ENCODE measurements around the gene MRPL18. TPM values are rescaled to one million over a fixed set of nuclear protein-coding genes. Genes with fewer than 3 reads are reported as not detected.

Gene MRPL18
- total and polyA plus RNA-seq, 2 of the 4 experiments (the other 2 are of a cell fraction), result 53.4 to 56.8 TPM

GRCh38 chr6:159772196-159772595 lies 18.1 kb upstream of the MRPL18 start:
- Histone ChIP-seq H3K27me3 (ENCODE audit: control insufficient read depth, insufficient read depth, low read length) (no peaks in the 10 kb centered on the region), H3K4me2 (ENCODE audit: low read depth, low read length) (no peak overlapping the region), H3K18ac (ENCODE audit: low read depth, low read length) (no peak overlapping the region), H2BK120ac (ENCODE audit: low read depth, low read length) (no peak overlapping the region), H2AFZ (replicated peaks; ENCODE audit: low read length, poor library complexity) (no peak overlapping the region), H3K4me3 (ENCODE audit: insufficient read depth, low read depth, low read length) (no peak overlapping the region), H2AK5ac (ENCODE audit: low read depth, low read length) (no peak overlapping the region), H2BK20ac (ENCODE audit: low read depth, low read length) (no peak overlapping the region), H4K91ac (ENCODE audit: insufficient read depth, low read depth, low read length) (no peak overlapping the region), H3K36me3 (ENCODE audit: control insufficient read depth, insufficient read depth, low read length) (peaks cover 28% of the 10 kb centered on the region), H4K5ac (ENCODE audit: low read depth, low read length) (no peak overlapping the region), H3K79me1 (ENCODE audit: low read depth in 1 of 2, low read length in 2 of 2) (no peaks in the 10 kb centered on the region; a peak in 1 of 4 replicates), H2BK5ac (ENCODE audit: low read depth, low read length, poor library complexity, severe bottlenecking) (no peak overlapping the region), H3K56ac (ENCODE audit: extremely low read depth, insufficient read depth, low read length) (no peak overlapping the region), H3K9ac (ENCODE audit: low read depth, low read length) (no peak overlapping the region), H3K14ac (replicated peaks; ENCODE audit: low read depth, low read length) (no peak overlapping the region), H3K9me3 (ENCODE audit: control insufficient read depth, insufficient read depth, low read length) (no peaks in the 10 kb centered on the region), H4K8ac (ENCODE audit: low read depth in 2 of 2, low read length in 2 of 2) (no peak overlapping the region), H3K4me1 (ENCODE audit: control insufficient read depth, insufficient read depth, low read length) (no peaks in the 10 kb centered on the region), H3K4ac (ENCODE audit: low read depth, low read length) (no peak overlapping the region), H3K27ac (ENCODE audit: insufficient read depth, low read length) (no peak overlapping the region), H2BK15ac (ENCODE audit: low read depth, low read length) (no peak overlapping the region), H3K23ac (ENCODE audit: low read depth, low read length) (no peak overlapping the region), H2AK9ac (replicated peaks; ENCODE audit: low read depth, low read length, poor library complexity) (no peak overlapping the region), H4K20me1 (ENCODE audit: insufficient read depth, low read length) (no peaks in the 10 kb centered on the region), H3K9me1 (ENCODE audit: insufficient read depth, low read length) (no peaks in the 10 kb centered on the region)
- no CpG with 5 or more reads among the region's 1 CpG for WGBS, 2 experiments (ENCODE audit: extremely low coverage in 2 of 2, insufficient read length in 1 of 2)
- dilution Hi-C loops (cut with HindIII; ENCODE audit: low sequenced_read_pairs, unreplicated experiment) (no loop called here), intact Hi-C loops (cut with micrococcal nuclease) (no loop called here), in situ Hi-C loops (cut with MboI; ENCODE audit: low sequenced_read_pairs) (no loop called here)
- no TSS peak for BruUV-seq (replicated peaks)
- ATAC-seq (ENCODE audit: low read depth) (no peak), DNase-seq (no peak)
- ChIA-PET POLR2A (ENCODE audit: unreplicated experiment) (no interaction called here), CTCF (interaction anchor here (0.6 kb wide), 1 partner anchor 18 kb away, joined by 3 read pairs; the partner anchor contains the start of gene MRPL18)
- TF ChIP-seq, protein P1, sequence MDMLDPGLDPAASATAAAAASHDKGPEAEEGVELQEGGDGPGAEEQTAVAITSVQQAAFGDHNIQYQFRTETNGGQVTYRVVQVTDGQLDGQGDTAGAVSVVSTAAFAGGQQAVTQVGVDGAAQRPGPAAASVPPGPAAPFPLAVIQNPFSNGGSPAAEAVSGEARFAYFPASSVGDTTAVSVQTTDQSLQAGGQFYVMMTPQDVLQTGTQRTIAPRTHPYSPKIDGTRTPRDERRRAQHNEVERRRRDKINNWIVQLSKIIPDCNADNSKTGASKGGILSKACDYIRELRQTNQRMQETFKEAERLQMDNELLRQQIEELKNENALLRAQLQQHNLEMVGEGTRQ (IDR thresholded peaks at IDR 0.05; ENCODE audit: low read depth, low read length), result no peak
- TF ChIP-seq BHLHE40 (IDR thresholded peaks at IDR 0.05; ENCODE audit: low read depth, low read length) (no peak), MAZ (IDR thresholded peaks at IDR 0.05; ENCODE audit: borderline replicate concordance, low read depth, low read length) (no peak), NFE2L2 (IDR thresholded peaks at IDR 0.05; ENCODE audit: low read depth, low read length) (no peak), RFX5 (IDR thresholded peaks at IDR 0.05; ENCODE audit: low read depth, low read length) (no peak), MXI1 (IDR thresholded peaks at IDR 0.05; ENCODE audit: borderline replicate concordance, low read depth, low read length) (no peak), MAFK (IDR thresholded peaks at IDR 0.05; ENCODE audit: low read depth, low read length) (no peak), RAD21 (IDR thresholded peaks at IDR 0.05; ENCODE audit: low read length) (no peak), FOS (IDR thresholded peaks at IDR 0.05; ENCODE audit: low read depth, low read length) (no peak), CEBPB (IDR thresholded peaks at IDR 0.05; ENCODE audit: low read depth, low read length) (no peak), CHD1 (IDR thresholded peaks at IDR 0.05; ENCODE audit: low read depth, low read length) (no peak), POLR2A (IDR thresholded peaks at IDR 0.05; ENCODE audit: low read depth, low read length) (no peak), RCOR1 (IDR thresholded peaks at IDR 0.05; ENCODE audit: insufficient replicate concordance, low read length) (no peak), SMC3 (IDR thresholded peaks at IDR 0.05; ENCODE audit: low read depth, low read length) (no peak)
- TF ChIP-seq, protein P2, sequence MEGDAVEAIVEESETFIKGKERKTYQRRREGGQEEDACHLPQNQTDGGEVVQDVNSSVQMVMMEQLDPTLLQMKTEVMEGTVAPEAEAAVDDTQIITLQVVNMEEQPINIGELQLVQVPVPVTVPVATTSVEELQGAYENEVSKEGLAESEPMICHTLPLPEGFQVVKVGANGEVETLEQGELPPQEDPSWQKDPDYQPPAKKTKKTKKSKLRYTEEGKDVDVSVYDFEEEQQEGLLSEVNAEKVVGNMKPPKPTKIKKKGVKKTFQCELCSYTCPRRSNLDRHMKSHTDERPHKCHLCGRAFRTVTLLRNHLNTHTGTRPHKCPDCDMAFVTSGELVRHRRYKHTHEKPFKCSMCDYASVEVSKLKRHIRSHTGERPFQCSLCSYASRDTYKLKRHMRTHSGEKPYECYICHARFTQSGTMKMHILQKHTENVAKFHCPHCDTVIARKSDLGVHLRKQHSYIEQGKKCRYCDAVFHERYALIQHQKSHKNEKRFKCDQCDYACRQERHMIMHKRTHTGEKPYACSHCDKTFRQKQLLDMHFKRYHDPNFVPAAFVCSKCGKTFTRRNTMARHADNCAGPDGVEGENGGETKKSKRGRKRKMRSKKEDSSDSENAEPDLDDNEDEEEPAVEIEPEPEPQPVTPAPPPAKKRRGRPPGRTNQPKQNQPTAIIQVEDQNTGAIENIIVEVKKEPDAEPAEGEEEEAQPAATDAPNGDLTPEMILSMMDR (conservative IDR thresholded peaks at IDR 0.05; ENCODE audit: low read depth, low read length), result no peak
- TF ChIP-seq, protein P3, sequence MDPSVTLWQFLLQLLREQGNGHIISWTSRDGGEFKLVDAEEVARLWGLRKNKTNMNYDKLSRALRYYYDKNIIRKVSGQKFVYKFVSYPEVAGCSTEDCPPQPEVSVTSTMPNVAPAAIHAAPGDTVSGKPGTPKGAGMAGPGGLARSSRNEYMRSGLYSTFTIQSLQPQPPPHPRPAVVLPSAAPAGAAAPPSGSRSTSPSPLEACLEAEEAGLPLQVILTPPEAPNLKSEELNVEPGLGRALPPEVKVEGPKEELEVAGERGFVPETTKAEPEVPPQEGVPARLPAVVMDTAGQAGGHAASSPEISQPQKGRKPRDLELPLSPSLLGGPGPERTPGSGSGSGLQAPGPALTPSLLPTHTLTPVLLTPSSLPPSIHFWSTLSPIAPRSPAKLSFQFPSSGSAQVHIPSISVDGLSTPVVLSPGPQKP (IDR thresholded peaks at IDR 0.05; ENCODE audit: borderline replicate concordance, low read depth, low read length), result no peak
